ENCODE data around the gene METTL16.

DNA sequence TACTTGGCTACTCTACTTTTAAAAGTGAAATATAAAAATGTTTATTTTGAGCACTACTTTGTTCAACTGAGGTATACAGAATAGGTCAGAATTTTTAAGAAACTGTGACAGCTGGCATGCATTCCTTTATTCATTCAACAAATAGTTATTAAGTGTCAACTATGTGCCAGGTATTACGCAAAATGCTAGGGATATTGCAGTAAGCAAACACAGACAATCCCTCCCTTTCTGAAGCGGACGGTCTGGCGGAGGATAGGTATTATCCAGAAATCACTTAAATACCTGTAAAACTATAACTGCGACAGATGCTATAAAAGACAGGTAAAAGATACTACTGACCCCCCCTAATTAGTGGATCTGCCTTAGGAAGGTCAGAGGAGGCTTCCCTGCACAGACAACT lies 26.1 kb downstream of the METTL16 start:
- no peak for TF ChIP-seq CTCF (IDR thresholded peaks at IDR 0.05; ENCODE audit: low read length)
- TF ChIP-seq EZH2 (IDR thresholded peaks at IDR 0.05; ENCODE audit: borderline replicate concordance, low read length) = no peak

All from OCI-LY1 (cell line).